ENCODE results near the gene GNB1L. TPM values are rescaled to one million over a fixed set of nuclear protein-coding genes. Genes with fewer than 3 reads are reported as not detected.

The GNB1L gene
- total RNA-seq, 2 donors from 2014 or later: 5.6 to 12.0 TPM

DNA sequence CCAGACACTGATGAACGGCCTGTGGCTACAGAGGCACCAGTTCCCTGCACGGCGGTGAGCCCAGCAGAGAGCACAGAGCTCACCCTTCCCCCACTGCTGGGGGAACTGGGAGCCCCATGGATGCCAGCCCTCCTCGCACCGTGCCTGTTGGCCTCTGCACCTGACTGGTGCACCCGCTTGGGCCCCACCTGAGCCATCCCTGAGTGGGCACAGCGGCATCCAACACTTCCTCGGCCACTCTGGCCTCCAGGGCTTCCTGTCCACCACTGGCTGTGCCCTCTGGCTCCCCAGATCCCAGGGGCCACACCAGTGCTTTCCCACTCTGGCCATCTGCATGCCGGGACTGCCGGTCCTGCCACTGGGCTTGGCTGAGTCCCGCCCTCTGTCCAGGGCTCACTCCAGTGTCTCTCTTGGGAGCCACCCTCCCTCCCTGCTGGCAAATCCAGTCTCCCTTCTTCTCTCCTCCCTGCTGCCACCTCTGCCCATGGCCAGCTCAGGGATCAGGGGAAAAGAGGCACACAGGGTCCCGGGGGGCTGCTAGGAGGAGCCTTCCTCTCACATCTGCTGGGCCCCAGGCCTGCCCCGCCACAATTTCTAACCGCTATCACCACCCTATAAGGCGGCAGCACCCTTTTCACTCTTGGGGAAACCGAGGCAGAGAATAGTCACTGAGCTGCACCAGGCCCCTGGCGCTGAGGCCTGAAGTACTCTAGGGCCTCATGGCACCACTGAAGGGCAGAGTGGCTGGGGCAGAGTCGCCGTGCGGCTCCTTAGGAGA, 33.0 kb downstream of the GNB1L start:
- H3K27ac ChIP-seq: no peak overlapping the region
- no peaks in the 10 kb centered on the region for H3K4me1 ChIP-seq (replicated peaks)
- H3K27me3 ChIP-seq (replicated peaks; ENCODE audit: insufficient read depth): no peaks in the 10 kb centered on the region
- no peaks in the 10 kb centered on the region for H3K36me3 ChIP-seq
- TF ChIP-seq, protein P1, sequence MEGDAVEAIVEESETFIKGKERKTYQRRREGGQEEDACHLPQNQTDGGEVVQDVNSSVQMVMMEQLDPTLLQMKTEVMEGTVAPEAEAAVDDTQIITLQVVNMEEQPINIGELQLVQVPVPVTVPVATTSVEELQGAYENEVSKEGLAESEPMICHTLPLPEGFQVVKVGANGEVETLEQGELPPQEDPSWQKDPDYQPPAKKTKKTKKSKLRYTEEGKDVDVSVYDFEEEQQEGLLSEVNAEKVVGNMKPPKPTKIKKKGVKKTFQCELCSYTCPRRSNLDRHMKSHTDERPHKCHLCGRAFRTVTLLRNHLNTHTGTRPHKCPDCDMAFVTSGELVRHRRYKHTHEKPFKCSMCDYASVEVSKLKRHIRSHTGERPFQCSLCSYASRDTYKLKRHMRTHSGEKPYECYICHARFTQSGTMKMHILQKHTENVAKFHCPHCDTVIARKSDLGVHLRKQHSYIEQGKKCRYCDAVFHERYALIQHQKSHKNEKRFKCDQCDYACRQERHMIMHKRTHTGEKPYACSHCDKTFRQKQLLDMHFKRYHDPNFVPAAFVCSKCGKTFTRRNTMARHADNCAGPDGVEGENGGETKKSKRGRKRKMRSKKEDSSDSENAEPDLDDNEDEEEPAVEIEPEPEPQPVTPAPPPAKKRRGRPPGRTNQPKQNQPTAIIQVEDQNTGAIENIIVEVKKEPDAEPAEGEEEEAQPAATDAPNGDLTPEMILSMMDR (IDR thresholded peaks at IDR 0.05): no peak
- TF ChIP-seq POLR2AphosphoS5 (IDR thresholded peaks at IDR 0.05) (no peak), POLR2A (IDR thresholded peaks at IDR 0.05) (no peak)
- intact Hi-C loops (cut with DNase I): no loop called here
- DNase-seq (ENCODE audit: low spot score): no peak
- H3K9me3 ChIP-seq: no peaks in the 10 kb centered on the region
- WGBS: 96% methylated on average over 17 of the region's 20 CpGs
- H3K4me3 ChIP-seq: no peak overlapping the region

DNA sequence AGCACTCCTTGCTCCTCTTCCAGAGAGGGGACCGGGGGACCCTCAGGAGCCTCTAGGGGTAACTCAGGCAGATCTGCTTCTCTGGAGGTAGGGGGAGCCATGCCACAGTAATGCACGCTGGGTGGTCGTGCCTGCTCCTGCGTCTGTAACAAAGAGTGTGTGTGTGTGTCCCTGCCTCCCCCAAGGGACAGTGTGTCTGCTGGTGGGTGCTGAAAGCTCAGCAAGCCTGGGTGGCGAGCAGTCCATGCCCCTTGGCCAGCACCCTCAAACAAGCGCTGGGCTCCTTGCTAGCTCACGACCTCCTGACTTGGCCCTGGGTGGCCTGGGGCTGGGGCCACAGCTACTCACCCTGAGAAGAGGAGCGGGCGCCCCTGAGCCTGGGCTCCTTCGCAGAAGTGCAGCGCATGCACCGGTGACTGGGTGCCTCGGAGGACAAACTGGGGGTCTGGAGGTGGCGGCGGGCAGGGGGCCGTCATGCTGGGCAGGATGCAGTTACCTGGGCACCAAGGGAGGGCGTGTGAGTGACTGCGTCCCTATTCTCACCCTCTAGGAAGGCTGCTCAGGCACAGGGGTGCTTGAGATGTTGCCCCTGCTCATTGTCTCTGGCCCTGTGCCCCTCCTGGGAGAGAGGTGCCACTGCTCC, 33.7 kb downstream of the GNB1L start:
- Histone ChIP-seq H3K27me3 (replicated peaks; ENCODE audit: insufficient read depth) (no peaks in the 10 kb centered on the region), H3K4me3 (no peak overlapping the region), H3K4me1 (replicated peaks) (no peaks in the 10 kb centered on the region), H3K27ac (no peak overlapping the region), H3K9me3 (no peaks in the 10 kb centered on the region), H3K36me3 (no peaks in the 10 kb centered on the region)
- intact Hi-C loops (cut with DNase I): no loop called here
- DNase-seq (ENCODE audit: low spot score): no peak
- WGBS: 93% methylated on average over 18 of the region's 18 CpGs
- TF ChIP-seq POLR2A (IDR thresholded peaks at IDR 0.05) (no peak), POLR2AphosphoS5 (IDR thresholded peaks at IDR 0.05) (no peak)
- TF ChIP-seq, protein P1 (IDR thresholded peaks at IDR 0.05): no peak

DNA sequence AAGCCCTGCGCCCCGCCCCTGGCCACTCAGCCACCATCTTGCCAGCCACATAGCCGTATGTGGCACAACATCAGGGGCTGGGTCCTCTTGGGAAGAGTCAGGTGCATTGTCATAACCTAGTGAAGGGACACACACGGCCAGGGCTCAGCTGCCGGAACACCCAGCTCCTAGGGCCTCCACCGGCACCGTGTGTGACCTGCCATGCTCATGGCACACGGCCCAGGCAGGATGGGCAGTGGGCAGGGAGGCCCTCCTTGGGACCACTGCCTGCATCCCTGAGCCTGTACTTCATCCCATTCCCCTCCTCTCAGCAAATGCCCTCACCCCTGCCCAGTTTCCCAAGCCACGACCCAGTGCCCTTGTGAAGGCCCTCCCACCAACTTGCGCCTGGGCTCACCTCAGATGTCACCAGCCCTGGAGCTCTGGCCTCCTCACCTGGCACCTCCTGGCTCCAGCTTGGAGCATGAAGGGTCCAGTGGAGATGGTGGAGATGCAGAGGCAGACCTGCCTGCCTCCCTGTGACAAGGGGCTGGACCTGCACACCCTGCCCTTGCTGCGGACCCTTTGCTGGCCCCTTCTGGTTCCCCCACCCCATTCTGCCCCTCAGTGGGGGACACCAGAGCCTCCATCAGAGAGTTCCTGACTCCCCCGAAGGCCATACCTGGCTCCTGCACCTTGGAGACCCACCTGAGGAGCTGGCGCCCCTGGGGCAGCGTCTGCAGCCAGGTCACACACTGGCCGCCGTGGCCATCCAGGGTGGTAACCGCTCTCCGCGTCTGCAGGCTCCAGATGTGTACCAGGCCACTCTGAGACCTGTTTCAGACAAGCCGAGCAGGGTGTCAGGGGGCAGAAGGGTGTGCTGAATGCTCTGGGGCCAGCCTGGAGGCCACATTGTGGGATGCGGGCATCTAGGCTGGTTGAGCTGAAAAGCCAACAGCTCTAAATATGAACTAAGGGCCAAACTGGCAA, 34.5 kb downstream of the GNB1L start:
- H3K27me3 ChIP-seq (replicated peaks; ENCODE audit: insufficient read depth): no peaks in the 10 kb centered on the region
- intact Hi-C loops (cut with DNase I): no loop called here
- WGBS: 93% methylated on average over 20 of the region's 21 CpGs
- H3K27ac ChIP-seq: no peak overlapping the region
- no peaks in the 10 kb centered on the region for H3K9me3 ChIP-seq
- TF ChIP-seq POLR2A (IDR thresholded peaks at IDR 0.05) (no peak), POLR2AphosphoS5 (IDR thresholded peaks at IDR 0.05) (no peak)
- TF ChIP-seq, protein P1 (IDR thresholded peaks at IDR 0.05): no peak
- no peaks in the 10 kb centered on the region for H3K36me3 ChIP-seq
- H3K4me3 ChIP-seq: no peak overlapping the region
- DNase-seq (ENCODE audit: low spot score): no peak
- H3K4me1 ChIP-seq (replicated peaks): no peaks in the 10 kb centered on the region

DNA sequence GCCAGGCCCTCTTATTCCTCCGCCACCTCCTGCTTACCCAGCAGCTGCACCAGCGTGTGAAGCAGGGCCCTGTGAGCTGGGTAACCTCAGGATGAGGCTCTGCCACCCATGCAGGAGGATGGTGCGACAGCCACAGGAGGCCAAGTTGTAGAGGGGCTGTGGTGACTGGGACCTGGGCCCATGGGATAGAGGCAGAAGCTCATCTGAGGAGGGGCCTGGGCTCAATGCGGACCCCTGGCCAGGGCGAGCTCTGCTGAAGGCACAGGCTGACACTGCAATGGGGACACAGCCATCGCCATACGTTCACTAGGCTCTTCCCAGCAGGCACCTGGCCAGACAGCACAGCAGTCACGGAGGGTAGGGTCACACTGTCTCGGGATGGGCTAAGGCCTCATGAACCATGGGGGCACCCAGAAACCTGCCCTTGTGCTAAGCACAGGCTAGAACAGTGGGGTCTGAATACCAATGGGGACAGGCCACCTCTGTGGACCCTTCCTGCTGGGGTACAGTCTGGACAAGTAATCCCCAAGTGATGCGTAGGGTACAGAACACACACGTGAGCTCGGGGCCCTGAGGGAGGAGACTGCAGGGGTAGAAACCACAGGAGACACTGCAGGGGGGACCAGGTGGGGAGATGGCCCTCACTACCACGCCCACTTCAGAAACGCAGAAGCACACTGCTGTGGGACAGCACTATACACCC, 35.3 kb downstream of the GNB1L start:
- no peak for DNase-seq (ENCODE audit: low spot score)
- WGBS: 95% methylated on average over 14 of the region's 14 CpGs
- Histone ChIP-seq H3K27ac (no peak overlapping the region), H3K4me3 (no peak overlapping the region), H3K36me3 (no peaks in the 10 kb centered on the region), H3K27me3 (replicated peaks; ENCODE audit: insufficient read depth) (no peaks in the 10 kb centered on the region), H3K4me1 (replicated peaks) (no peaks in the 10 kb centered on the region), H3K9me3 (no peaks in the 10 kb centered on the region)
- intact Hi-C loops (cut with DNase I): no loop called here
- TF ChIP-seq POLR2AphosphoS5 (IDR thresholded peaks at IDR 0.05): no peak
- TF ChIP-seq, protein P1 (IDR thresholded peaks at IDR 0.05): no peak

Measured in prostate gland (tissue), 2 donors.